ENCODE results near the gene CAVIN4. TPM values are rescaled to one million over a fixed set of nuclear protein-coding genes. Genes with fewer than 3 reads are reported as not detected.

Gene CAVIN4, protein sequence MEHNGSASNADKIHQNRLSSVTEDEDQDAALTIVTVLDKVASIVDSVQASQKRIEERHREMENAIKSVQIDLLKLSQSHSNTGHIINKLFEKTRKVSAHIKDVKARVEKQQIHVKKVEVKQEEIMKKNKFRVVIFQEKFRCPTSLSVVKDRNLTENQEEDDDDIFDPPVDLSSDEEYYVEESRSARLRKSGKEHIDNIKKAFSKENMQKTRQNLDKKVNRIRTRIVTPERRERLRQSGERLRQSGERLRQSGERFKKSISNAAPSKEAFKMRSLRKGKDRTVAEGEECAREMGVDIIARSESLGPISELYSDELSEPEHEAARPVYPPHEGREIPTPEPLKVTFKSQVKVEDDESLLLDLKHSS
- total RNA-seq, result 0.10 TPM in 1 of 2 replicates, not detected in the other

DNA sequence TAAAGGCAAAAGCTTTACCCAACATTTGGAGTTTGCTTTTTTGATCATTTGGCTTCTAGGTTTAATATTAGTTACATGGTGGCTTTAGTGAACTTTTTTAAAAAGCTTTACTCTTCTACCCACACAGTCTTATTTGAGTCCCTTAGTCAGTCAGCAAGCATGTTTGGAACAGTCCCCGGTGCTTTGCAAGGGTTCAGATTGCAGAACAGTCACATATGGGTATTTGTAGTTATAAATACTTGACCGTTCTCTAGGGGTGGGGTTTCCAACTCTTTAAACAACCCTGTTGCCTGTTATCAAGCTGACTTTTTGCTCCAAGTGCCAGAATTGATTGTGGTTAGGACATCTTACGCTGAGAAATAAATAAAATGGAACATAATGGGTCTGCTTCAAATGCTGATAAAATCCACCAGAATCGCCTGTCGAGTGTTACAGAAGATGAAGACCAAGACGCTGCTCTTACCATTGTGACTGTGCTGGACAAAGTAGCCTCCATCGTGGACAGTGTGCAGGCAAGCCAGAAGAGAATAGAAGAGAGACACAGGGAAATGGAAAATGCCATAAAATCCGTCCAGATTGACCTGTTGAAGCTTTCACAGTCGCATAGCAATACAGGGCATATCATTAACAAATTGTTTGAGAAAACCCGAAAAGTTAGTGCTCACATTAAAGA, at the start of gene CAVIN4:
CAVIN4 (plus strand) TSS at position 304 of the 673 bp plus-strand sequence; CDS start at position 369, 65 bp downstream.
- no peaks in the 10 kb centered on the region for H3K4me1 Mint-ChIP-seq (ENCODE audit: low read depth)
- intact Hi-C loops (cut with micrococcal nuclease), result no loop called here
- H3K9me3 Mint-ChIP-seq, result no peaks in the 10 kb centered on the region
- DNase-seq (ENCODE audit: low spot score), result no peak
- H3K4me3 Mint-ChIP-seq, result no peak within 1 kb of the TSS
- H3K27me3 Mint-ChIP-seq (ENCODE audit: insufficient read depth), result peaks cover 5% of the 10 kb centered on the region
- H3K36me3 Mint-ChIP-seq (ENCODE audit: low read depth), result no peaks in the 10 kb centered on the region
- H3K27ac Mint-ChIP-seq, result no peak within 1 kb of the TSS

DNA sequence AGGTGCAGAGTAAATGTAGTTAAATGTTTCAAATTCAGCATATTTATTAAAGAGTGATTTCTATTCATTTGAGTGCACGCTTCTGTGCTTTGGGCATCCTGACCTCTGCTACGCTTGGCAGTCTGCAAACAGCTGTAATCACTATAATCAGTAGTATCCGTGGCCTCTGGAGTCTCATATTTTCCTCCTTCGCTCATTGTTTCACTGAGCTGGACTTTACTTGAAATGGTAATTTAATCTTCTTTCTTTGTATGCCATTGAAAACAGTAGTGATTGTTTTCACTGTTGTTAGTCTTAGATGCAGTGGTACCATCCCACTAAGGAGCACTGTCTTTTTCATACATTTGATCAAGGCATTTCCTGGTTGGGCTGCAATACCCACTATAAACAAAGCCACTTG, 43.5 kb upstream of the CAVIN4 start:
- Mint-ChIP-seq H3K9me3 (no peaks in the 10 kb centered on the region), H3K36me3 (ENCODE audit: low read depth) (no peaks in the 10 kb centered on the region), H3K4me3 (no peak overlapping the region), H3K4me1 (ENCODE audit: low read depth) (no peaks in the 10 kb centered on the region), H3K27ac (no peak overlapping the region), H3K27me3 (ENCODE audit: insufficient read depth) (peaks cover 3% of the 10 kb centered on the region)
- intact Hi-C loops (cut with micrococcal nuclease), result no loop called here
- DNase-seq (ENCODE audit: low spot score), result no peak

DNA sequence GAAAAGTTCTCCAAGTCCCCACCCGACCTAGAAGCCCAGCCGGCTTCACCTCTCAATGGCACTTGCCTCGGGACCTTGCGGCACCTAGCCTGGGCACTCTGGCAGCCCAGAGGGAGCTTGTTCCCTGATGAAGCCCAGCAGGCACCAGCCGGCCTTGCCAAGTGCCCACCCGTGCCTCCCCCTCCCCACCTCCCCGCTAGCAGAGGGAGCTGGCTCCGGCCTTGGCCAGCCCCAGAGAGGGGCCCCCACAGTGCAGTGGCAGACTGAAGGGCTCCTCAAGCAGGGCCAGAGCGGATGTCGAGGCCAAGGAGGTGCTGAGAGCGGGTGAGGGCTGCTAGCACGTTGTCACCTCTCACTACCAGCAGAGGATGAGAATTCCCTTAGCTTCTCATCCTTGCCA, 37.6 kb upstream of the CAVIN4 start:
- no peaks in the 10 kb centered on the region for H3K27me3 Mint-ChIP-seq (ENCODE audit: insufficient read depth)
- intact Hi-C loops (cut with micrococcal nuclease), result no loop called here
- no peak for DNase-seq (ENCODE audit: low spot score)

DNA sequence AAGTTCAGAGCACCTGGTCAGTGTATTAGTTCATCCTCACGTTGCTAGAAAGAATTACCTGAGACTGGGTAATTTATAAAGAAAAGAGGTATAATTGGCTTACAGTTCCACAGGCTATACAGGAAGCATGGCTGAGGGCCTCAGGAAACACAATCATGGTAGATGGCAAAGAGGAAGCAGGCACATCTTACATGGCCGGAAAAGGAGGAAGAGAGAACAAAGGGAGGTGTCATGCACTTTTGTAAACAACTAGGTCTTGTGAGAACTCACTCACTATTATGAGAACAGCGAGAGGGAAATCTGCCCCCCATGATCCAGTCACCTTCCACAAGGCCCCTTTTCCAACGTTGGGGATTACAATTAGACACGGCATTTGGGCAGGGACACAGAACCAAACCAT, 28.8 kb upstream of the CAVIN4 start:
- intact Hi-C loops (cut with micrococcal nuclease), result no loop called here
- peaks cover 11% of the 10 kb centered on the region for H3K9me3 Mint-ChIP-seq
- H3K27me3 Mint-ChIP-seq (ENCODE audit: insufficient read depth), result no peaks in the 10 kb centered on the region
- no peak overlapping the region for H3K4me3 Mint-ChIP-seq
- no peaks in the 10 kb centered on the region for H3K36me3 Mint-ChIP-seq (ENCODE audit: low read depth)
- H3K4me1 Mint-ChIP-seq (ENCODE audit: low read depth), result no peaks in the 10 kb centered on the region
- no peak overlapping the region for H3K27ac Mint-ChIP-seq
- DNase-seq (ENCODE audit: low spot score), result no peak

More for the DNA sequence above, 37.6 kb upstream of the CAVIN4 start:
- H3K36me3 Mint-ChIP-seq (ENCODE audit: low read depth), result no peaks in the 10 kb centered on the region
- H3K4me1 Mint-ChIP-seq (ENCODE audit: low read depth), result no peaks in the 10 kb centered on the region
- no peak overlapping the region for H3K4me3 Mint-ChIP-seq
- H3K9me3 Mint-ChIP-seq, result peaks cover 12% of the 10 kb centered on the region
- H3K27ac Mint-ChIP-seq, result no peak overlapping the region

DNA sequence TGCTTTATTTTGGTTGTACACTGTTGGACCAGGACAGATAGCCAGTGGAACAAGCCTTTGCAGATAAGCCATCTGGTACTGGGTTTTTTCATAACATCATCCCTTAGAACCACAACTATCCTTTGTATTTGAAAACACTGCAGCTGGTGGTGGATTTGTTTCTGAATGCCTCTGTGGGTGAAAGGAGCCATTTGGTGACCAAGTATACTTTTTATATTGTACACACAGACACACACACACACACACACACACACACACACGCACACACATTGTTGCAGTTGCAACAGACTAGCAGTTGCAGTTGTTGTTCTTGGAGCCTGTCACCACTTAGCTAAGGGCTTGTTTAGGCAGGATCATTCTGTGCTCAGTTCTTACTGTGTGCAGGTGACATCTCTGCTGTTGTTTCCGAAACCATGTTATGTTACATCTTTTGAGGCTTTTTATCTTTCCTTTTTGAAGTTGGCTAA, 22.9 kb upstream of the CAVIN4 start:
- no peaks in the 10 kb centered on the region for H3K36me3 Mint-ChIP-seq (ENCODE audit: low read depth)
- DNase-seq (ENCODE audit: low spot score), result no peak
- H3K4me3 Mint-ChIP-seq, result no peak overlapping the region
- no peaks in the 10 kb centered on the region for H3K27me3 Mint-ChIP-seq (ENCODE audit: insufficient read depth)
- no peak overlapping the region for H3K27ac Mint-ChIP-seq
- no peaks in the 10 kb centered on the region for H3K9me3 Mint-ChIP-seq
- intact Hi-C loops (cut with micrococcal nuclease), result no loop called here
- no peaks in the 10 kb centered on the region for H3K4me1 Mint-ChIP-seq (ENCODE audit: low read depth)

DNA sequence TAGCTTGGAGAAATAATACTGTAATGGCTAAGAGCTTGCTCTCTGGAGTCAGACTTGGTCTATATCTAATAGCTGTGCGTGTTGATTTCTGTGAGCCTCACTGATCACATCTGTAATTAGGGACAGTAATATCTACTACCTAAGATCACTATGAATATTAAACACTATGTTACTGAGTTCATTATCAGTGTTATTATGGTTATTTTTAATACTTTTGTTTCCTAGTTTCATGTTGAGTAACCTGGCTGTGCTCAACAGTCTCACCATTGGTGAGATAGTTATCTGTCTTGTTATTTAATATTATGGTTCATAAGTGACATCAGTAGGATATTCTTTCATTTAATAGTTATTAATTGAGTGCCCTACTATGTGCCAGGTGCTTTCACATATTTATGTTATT, 22.4 kb upstream of the CAVIN4 start:
- Mint-ChIP-seq H3K4me1 (ENCODE audit: low read depth) (no peaks in the 10 kb centered on the region), H3K27me3 (ENCODE audit: insufficient read depth) (no peaks in the 10 kb centered on the region), H3K4me3 (no peak overlapping the region), H3K36me3 (ENCODE audit: low read depth) (no peaks in the 10 kb centered on the region), H3K27ac (no peak overlapping the region), H3K9me3 (no peaks in the 10 kb centered on the region)
- DNase-seq (ENCODE audit: low spot score), result no peak
- intact Hi-C loops (cut with micrococcal nuclease), result no loop called here

DNA sequence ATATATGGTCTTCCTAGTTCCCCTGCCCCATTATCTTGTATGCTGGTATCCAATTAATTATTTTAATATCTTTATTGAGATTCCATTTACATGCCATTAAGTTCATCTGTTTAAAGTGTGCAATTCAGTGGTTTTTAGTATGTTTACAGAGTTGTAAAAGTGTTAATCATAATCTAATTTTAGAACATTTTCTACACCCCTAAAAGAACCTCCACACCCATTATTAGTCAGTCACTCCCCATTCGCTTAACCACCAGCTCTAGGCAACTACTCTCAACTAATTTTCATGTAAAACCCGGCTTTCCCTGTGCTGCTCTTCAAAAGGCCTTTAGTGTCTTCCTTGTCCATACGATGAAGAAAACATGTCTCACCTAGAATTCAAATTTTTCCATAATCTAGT, 20.8 kb upstream of the CAVIN4 start:
- intact Hi-C loops (cut with micrococcal nuclease), result no loop called here
- no peak for DNase-seq (ENCODE audit: low spot score)
- Mint-ChIP-seq H3K9me3 (no peaks in the 10 kb centered on the region), H3K36me3 (ENCODE audit: low read depth) (no peaks in the 10 kb centered on the region), H3K4me1 (ENCODE audit: low read depth) (no peaks in the 10 kb centered on the region), H3K4me3 (no peak overlapping the region), H3K27me3 (ENCODE audit: insufficient read depth) (no peaks in the 10 kb centered on the region), H3K27ac (no peak overlapping the region)

DNA sequence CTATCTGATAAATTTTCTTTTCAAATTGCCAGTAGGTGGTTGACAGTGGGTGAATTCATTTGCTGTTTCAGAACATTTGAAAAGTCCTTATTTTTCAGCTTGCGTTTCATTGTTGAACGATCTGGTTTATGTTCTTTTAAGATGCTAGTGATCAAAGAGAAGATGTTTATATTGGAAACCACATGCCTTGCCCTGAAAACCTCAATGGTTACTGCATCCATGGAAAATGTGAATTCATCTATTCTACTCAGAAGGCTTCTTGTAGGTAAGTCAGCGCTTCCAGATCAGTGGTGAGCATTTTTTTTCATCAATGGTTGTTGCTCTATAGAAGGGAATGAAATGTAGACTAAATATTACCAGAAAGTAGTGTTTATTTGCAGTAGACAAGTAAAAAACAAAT, 16.6 kb upstream of the CAVIN4 start:
- intact Hi-C loops (cut with micrococcal nuclease), result no loop called here
- no peaks in the 10 kb centered on the region for H3K36me3 Mint-ChIP-seq (ENCODE audit: low read depth)
- no peak for DNase-seq (ENCODE audit: low spot score)
- H3K4me3 Mint-ChIP-seq, result no peak overlapping the region
- no peak overlapping the region for H3K27ac Mint-ChIP-seq
- H3K9me3 Mint-ChIP-seq, result no peaks in the 10 kb centered on the region
- no peaks in the 10 kb centered on the region for H3K27me3 Mint-ChIP-seq (ENCODE audit: insufficient read depth)
- H3K4me1 Mint-ChIP-seq (ENCODE audit: low read depth), result no peaks in the 10 kb centered on the region

DNA sequence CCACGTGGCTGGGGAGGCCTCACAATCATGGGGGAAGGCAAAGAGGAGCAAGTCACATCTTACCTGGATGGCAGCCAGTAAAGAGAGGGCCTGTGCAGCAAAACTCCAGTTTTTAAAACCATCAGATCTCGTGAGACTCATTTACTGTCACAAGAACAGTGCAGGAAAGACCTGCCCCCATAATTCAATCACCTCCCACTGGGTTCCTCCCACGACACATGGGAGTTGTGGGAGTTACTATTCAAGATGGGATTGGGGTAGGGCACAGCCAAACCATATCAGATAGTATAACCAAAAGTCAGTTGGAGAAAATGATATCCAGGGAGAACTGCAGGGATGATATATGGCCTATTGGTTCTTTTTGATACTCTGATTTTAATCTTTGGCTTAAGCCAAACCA, 10.0 kb upstream of the CAVIN4 start:
- no peaks in the 10 kb centered on the region for H3K36me3 Mint-ChIP-seq (ENCODE audit: low read depth)
- no peak overlapping the region for H3K4me3 Mint-ChIP-seq
- intact Hi-C loops (cut with micrococcal nuclease), result no loop called here
- no peaks in the 10 kb centered on the region for H3K9me3 Mint-ChIP-seq
- no peaks in the 10 kb centered on the region for H3K4me1 Mint-ChIP-seq (ENCODE audit: low read depth)
- no peak overlapping the region for H3K27ac Mint-ChIP-seq
- no peak for DNase-seq (ENCODE audit: low spot score)
- no peaks in the 10 kb centered on the region for H3K27me3 Mint-ChIP-seq (ENCODE audit: insufficient read depth)

DNA sequence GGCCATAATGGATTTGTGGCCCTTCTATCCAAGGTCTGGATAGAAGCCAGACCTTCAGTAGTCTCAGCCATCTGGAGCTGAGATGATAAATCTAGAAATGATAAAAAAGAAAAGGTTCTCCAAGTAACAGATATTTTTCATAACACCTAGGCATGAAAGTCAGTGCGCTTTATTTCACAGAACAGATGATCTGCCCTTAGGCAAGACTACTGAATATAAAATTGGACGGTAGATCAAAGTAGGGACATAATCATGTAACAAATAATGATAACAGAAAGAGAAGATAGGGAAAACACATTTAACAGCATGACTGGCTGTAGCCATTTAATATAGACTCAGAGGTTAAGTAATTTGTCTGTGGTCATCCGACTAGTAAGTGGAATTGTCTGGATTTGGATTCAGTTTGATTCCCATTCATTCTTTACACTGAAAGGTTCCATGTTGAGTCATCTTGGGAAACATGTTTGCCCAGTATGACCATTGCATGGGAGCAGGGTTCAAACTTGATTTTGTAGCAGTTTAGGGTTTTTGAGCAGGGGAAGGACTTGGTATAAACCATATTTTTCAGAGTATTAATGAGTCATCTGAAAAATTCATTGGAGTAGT, 4.1 kb upstream of the CAVIN4 start:
- intact Hi-C loops (cut with micrococcal nuclease), result no loop called here
- peaks cover 4% of the 10 kb centered on the region for H3K27me3 Mint-ChIP-seq (ENCODE audit: insufficient read depth)
- no peaks in the 10 kb centered on the region for H3K9me3 Mint-ChIP-seq
- no peak for DNase-seq (ENCODE audit: low spot score)
- no peaks in the 10 kb centered on the region for H3K36me3 Mint-ChIP-seq (ENCODE audit: low read depth)
- no peaks in the 10 kb centered on the region for H3K4me1 Mint-ChIP-seq (ENCODE audit: low read depth)
- no peak overlapping the region for H3K27ac Mint-ChIP-seq
- H3K4me3 Mint-ChIP-seq, result no peak overlapping the region

DNA sequence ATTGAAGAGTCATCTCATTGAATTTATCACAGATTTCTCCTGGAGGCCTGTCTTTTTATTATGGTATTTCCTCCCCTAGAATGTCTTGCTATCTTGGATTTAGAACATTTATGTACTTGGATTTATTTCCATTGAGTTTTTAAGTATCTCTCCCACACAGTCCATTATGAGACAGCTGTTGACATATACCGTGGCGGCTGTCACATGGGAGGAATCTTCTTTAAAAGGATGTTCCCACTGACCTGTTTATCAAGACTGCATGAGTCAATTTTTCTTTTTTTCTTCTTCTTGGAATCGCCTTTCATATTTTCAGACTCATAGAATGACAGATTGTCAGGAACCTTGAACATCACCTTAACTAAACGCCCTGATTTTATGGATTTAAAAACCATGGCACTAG, 2.9 kb upstream of the CAVIN4 start:
- no peaks in the 10 kb centered on the region for H3K4me1 Mint-ChIP-seq (ENCODE audit: low read depth)
- no peaks in the 10 kb centered on the region for H3K36me3 Mint-ChIP-seq (ENCODE audit: low read depth)
- intact Hi-C loops (cut with micrococcal nuclease), result no loop called here
- H3K27me3 Mint-ChIP-seq (ENCODE audit: insufficient read depth), result peaks cover 4% of the 10 kb centered on the region
- H3K27ac Mint-ChIP-seq, result no peak overlapping the region
- H3K9me3 Mint-ChIP-seq, result no peaks in the 10 kb centered on the region
- no peak for DNase-seq (ENCODE audit: low spot score)
- no peak overlapping the region for H3K4me3 Mint-ChIP-seq

DNA sequence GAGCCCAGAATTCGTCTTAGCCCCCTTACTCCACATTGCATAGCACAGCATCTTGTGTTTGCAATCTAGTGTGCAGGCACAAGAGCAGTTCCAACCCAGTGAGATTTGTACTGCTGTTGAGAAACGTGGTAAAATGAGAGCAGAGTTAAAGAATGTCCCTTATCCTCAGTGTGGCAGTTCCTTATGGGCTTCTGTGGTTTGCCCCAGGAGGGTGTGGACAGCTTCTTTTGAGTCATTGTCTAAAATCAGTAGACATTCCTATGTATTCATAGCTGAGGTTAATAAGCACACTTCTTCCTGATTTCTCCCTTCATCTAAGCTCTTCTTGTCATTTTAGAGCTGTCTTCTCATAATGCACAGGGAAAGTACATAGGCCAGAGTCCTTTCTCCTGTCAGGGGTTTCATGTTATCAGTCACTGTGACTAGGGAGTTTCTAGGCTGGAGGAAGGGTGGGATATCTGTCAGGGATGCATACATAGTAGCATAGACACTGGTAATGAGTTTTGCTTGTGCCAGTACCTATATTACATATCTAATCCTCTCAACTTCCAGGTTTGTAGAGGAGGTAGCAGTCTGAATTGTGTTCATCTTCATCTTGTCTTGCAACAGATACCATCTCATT, 2.0 kb upstream of the CAVIN4 start:
- no peak overlapping the region for H3K27ac Mint-ChIP-seq
- H3K9me3 Mint-ChIP-seq, result no peaks in the 10 kb centered on the region
- H3K36me3 Mint-ChIP-seq (ENCODE audit: low read depth), result no peaks in the 10 kb centered on the region

DNA sequence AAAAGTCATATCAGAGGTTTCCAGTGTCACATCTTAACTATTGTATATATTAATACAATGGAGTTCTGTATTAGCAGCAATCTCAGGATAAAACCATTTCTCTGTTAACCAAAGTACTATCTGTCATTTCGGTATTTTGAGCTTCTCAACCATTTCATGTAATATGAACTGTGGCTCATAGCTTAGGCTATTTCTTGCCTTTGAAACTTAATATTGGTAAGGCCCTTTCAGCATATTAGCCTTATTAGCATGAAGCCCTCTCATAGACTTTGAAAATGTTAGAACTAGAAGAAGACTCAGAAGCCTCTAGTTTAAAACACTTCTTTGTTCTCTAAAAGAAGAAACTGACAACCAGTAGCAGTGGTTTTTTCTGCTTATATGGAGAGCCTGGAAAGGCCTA, 731 bp downstream of the CAVIN4 start:
- intact Hi-C loops (cut with micrococcal nuclease), result no loop called here
- DNase-seq (ENCODE audit: low spot score), result no peak
- H3K4me1 Mint-ChIP-seq (ENCODE audit: low read depth), result no peaks in the 10 kb centered on the region
- H3K36me3 Mint-ChIP-seq (ENCODE audit: low read depth), result no peaks in the 10 kb centered on the region
- H3K27ac Mint-ChIP-seq, result no peak overlapping the region
- no peaks in the 10 kb centered on the region for H3K9me3 Mint-ChIP-seq
- H3K4me3 Mint-ChIP-seq, result no peak overlapping the region
- peaks cover 5% of the 10 kb centered on the region for H3K27me3 Mint-ChIP-seq (ENCODE audit: insufficient read depth)

More for the DNA sequence above, 2.0 kb upstream of the CAVIN4 start:
- intact Hi-C loops (cut with micrococcal nuclease), result no loop called here
- DNase-seq (ENCODE audit: low spot score), result no peak
- H3K27me3 Mint-ChIP-seq (ENCODE audit: insufficient read depth), result peaks cover 4% of the 10 kb centered on the region
- no peaks in the 10 kb centered on the region for H3K4me1 Mint-ChIP-seq (ENCODE audit: low read depth)
- no peak overlapping the region for H3K4me3 Mint-ChIP-seq
